ENCODE results near the gene KLHDC10. TPM values are rescaled to one million over a fixed set of nuclear protein-coding genes. Genes with fewer than 3 reads are reported as not detected.
"Not testable (repeated sequence)": the region's sequence is repeated elsewhere in the genome, so short reads cannot be mapped to it uniquely, and the experiment has no call there.

Gene KLHDC10
- total RNA-seq, 4 donors from 2014 or later, result 17.8 to 26.9 (median 22.3) TPM

- no peaks in the 10 kb centered on the region for H3K9me3 ChIP-seq
- H3K36me3 ChIP-seq, result peaks cover 59% of the 10 kb centered on the region
- TF ChIP-seq POLR2AphosphoS5 (IDR thresholded peaks at IDR 0.05) (no peak), EP300 (IDR thresholded peaks at IDR 0.05) (no peak), POLR2A (IDR thresholded peaks at IDR 0.05) (no peak)
- H3K4me3 ChIP-seq, result no peak overlapping the region
- no peaks in the 10 kb centered on the region for H3K4me1 ChIP-seq
- no peak overlapping the region for H3K27ac ChIP-seq
- 86% methylated on average over 9 of the region's 9 CpGs for WGBS
- no peak for DNase-seq (ENCODE audit: low spot score in 2 of 2)
- no peaks in the 10 kb centered on the region for H3K27me3 ChIP-seq
These were observed 110.4 kb downstream of the KLHDC10 start for GRCh38 chr7:130180571-130181262.

- DNase-seq (ENCODE audit: low spot score in 2 of 2), result no peak
- H3K27ac ChIP-seq, result no peak overlapping the region
- 94% methylated on average over 2 of the region's 2 CpGs for WGBS
- H3K4me1 ChIP-seq, result no peaks in the 10 kb centered on the region
- no peak for TF ChIP-seq EP300 (IDR thresholded peaks at IDR 0.05)
- TF ChIP-seq CTCF (IDR thresholded peaks at IDR 0.05), result no peak
- no peak for TF ChIP-seq POLR2AphosphoS5 (IDR thresholded peaks at IDR 0.05)
- TF ChIP-seq POLR2A (IDR thresholded peaks at IDR 0.05), result no peak
- no peaks in the 10 kb centered on the region for H3K27me3 ChIP-seq
- H3K36me3 ChIP-seq, result peaks cover 59% of the 10 kb centered on the region
- H3K4me3 ChIP-seq, result no peak overlapping the region
- H3K9me3 ChIP-seq, result no peaks in the 10 kb centered on the region
These were observed 110.9 kb downstream of the KLHDC10 start for GRCh38 chr7:130181263-130181605.

- Histone ChIP-seq H3K4me3 (no peak overlapping the region), H3K27ac (no peak overlapping the region), H3K36me3 (peaks cover 55% of the 10 kb centered on the region), H3K9me3 (no peaks in the 10 kb centered on the region), H3K4me1 (no peaks in the 10 kb centered on the region), H3K27me3 (no peaks in the 10 kb centered on the region)
- no peak for DNase-seq (ENCODE audit: low spot score in 2 of 2)
- TF ChIP-seq EP300 (IDR thresholded peaks at IDR 0.05) (no peak), POLR2A (IDR thresholded peaks at IDR 0.05) (no peak), CTCF (IDR thresholded peaks at IDR 0.05) (no peak), POLR2AphosphoS5 (IDR thresholded peaks at IDR 0.05) (no peak)
- 84% methylated on average over 2 of the region's 2 CpGs for WGBS
These were observed 112.7 kb downstream of the KLHDC10 start for GRCh38 chr7:130182990-130183389.

- DNase-seq (ENCODE audit: low spot score in 2 of 2), result not testable (repeated sequence)
- peaks cover 46% of the 10 kb centered on the region for H3K36me3 ChIP-seq
- 86% methylated on average over 5 of the region's 5 CpGs for WGBS
These were observed 114.0 kb downstream of the KLHDC10 start for GRCh38 chr7:130184349-130184748.

More at GRCh38 chr7:130184349-130184748, 114.0 kb downstream of the KLHDC10 start:
- not testable (repeated sequence) for H3K4me3 ChIP-seq, H3K27me3 ChIP-seq, H3K4me1 ChIP-seq, H3K9me3 ChIP-seq, H3K27ac ChIP-seq

Other genes with a start within 250 kb of the KLHDC10 start
- gene UBE2H, start 117.6 kb upstream of the KLHDC10 start, total RNA-seq, result 10 to 100 TPM; 49.5 to 90.9 (median 57.1) TPM
- gene ZC3HC1, start 19.2 kb upstream of the KLHDC10 start, total RNA-seq, result 1 to 10 TPM; 6.4 to 9.1 (median 7.5) TPM
- gene TMEM209, start 134.9 kb downstream of the KLHDC10 start, total RNA-seq, result 10 to 100 TPM in 3 of 4 donors, 1 to 10 TPM in 1; 8.7 to 15.0 (median 12.6) TPM
- not detected for gene SSMEM1, start 137.3 kb downstream of the KLHDC10 start, total RNA-seq
- not detected for gene CPA2, start 196.3 kb downstream of the KLHDC10 start, total RNA-seq
- gene CPA4, start 222.6 kb downstream of the KLHDC10 start, total RNA-seq, result 100 to 1,000 TPM in 1 of 4 donors, 10 to 100 TPM in 3; 68.7 to 116 (median 83.0) TPM